Measurements from ENCODE around the gene PPRC1. TPM values are rescaled to one million over a fixed set of nuclear protein-coding genes. Genes with fewer than 3 reads are reported as not detected.

PPRC1 gene
- total RNA-seq, 1 donor from 2014 or later = 45.6 TPM

DNA sequence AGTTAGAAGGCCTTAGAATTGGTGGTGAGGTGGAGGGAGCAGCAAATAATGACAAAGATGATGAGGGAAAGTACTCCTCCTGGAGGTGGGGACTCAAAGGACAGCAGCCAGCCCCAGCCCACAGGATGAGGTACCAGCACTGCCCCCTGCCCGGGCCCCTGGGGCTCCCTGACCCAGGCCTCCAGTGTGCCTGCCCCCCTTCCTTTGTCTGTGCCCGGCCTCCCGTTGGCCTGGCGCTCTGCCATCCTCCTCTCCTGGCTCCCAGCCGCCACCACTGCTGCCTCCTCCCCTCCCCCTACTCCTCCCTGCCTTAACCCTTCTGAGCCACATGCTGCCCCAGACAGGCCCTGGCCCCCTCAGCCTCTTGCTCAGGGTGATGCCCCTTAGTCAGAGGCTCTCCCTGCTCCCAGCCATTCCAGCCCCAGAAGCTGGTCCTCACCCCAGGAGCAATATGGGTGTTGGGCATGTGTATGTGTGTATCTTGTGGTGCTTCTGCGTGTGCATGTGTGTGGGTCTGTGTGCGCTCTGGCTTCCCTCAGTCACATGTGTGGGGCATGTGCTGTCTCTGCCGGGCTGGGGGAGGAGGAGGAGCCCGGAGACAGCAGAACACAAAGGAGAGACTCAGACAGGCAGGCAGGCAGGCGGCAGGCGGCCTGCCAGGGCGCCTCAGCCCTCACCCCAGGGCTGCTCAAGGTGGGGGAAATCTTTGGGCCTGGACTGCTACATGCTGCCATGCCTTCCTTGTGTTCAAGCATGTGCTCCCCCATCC is 15.3 kb upstream of the PPRC1 start:
- ATAC-seq = peak; percentile 57
- DNase-seq (ENCODE audit: low spot score) = peak; percentile 93
- intact Hi-C loops (cut with DNase I) = no loop called here

- ATAC-seq (no peak), DNase-seq (ENCODE audit: low spot score) (no peak)
- intact Hi-C loops (cut with DNase I) = no loop called here
Measured at GRCh38 chr10:102118867-102119266, 14.0 kb upstream of the PPRC1 start.

DNA sequence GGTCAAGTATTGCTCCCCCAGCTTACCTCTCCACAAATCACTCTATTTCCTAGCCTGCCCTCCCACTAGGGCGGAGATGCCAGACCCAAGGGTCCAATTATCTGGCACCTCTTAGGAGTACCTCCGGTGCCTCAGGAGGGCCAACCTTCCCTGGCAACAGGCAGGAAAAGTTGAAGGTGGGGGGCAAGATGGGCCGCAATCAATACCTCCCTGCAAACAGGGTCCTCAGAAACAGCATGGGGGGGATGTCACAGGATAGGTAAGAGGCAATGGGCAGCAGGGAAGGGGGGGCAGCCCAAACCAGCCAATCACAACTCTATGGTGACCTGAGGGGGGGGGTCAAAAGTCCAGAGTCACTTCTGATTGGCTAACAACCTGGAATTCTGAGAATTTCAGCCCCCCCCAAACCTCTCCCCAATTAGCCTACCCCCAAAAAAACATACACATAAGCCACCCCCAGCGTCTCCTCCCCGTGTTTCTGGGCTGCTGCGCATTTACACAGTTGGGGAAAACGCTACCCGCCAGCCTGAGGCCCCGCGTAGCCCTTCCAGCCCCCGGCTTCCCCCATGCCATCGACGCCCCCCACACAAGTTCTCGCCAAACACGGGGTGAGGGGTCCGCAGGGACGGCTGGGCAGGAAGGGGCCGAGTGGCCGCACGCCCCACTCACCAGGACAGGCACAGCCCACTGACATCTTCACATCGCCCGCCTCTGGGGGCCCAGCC is 13.3 kb upstream of the PPRC1 start:
- ATAC-seq = peak; percentile 43
- intact Hi-C loops (cut with DNase I) = no loop called here
- DNase-seq (ENCODE audit: low spot score) = peak; percentile 80

DNA sequence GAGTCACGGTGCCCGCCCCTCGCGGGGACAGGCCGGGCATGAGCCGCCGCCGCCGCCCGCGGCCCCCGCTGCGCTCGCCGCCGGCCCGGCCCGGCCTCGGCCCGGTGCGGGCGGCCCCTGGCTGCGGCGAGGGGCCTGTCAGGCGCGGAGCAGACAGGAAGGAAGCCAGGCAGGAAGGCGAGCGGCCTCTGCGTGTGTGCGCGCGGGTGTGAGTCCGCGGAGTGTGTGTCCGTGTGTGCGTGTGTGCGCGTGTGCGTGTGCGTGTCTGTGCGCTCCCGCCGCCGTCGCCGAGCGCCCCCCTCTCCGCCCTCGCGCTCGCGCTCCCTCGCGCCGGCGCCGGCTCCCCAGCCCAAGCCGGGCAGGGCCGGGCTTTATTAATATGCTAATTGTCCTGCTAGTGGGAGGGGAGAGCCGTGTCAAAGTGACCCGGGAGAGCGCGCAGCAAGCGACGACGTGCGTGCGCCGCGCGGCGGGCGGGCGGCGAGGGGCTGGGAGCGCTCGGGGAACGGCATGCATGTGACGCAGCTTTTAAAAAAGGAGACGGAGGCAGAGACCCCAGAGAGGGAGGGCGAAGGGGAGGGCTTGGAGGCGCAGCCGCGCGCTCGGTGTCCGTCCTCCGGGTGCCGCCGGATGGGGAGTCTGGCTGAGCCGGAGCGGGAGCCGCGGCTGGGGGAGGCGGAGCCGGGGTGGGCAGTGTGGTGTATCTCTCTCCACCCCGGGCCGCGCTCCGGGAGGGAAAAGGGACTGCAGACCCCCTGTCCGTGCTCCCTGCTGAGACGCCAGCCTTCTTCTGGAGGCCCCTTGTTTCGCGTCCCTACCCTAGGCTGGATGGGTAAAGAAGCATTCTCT is 12.5 kb upstream of the PPRC1 start, which contains the start of gene LDB1:
Gene LDB1 (minus strand): TSS at position 227 of the 849 bp plus-strand sequence. CDS start 258 bp downstream, outside the sequence.
- intact Hi-C loops (cut with DNase I) = no loop called here
- peak; percentile 57 for ATAC-seq
- peak; percentile 88 for DNase-seq (ENCODE audit: low spot score)

- intact Hi-C loops (cut with DNase I) = no loop called here
- ATAC-seq (peak; percentile 42), DNase-seq (ENCODE audit: low spot score) (peak; percentile 78)
Measured at GRCh38 chr10:102120991-102121738, 11.7 kb upstream of the PPRC1 start.

- ATAC-seq (peak; percentile 0), DNase-seq (ENCODE audit: low spot score) (no peak)
- intact Hi-C loops (cut with DNase I) = no loop called here
Measured at GRCh38 chr10:102121739-102122372, 11.0 kb upstream of the PPRC1 start.

DNA sequence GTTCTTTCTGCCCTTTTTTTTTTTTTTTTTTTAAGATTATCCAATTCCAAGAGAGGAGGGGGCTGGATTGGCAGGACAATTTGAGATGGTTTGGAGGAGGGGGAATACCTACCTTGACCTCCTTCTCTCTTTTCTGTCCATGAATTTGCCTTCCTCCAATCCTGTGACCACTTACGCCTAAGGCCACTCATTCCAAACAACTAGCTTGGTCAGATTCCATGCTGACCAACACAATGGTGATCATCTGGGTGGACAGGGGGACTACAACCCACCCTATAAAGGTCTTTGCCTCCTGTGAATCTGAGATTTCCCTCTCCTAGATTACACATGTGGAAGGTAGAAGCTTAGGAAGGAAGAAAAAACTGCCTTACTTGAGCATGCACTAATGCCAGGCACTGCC is 10.4 kb upstream of the PPRC1 start:
- ATAC-seq = no peak
- no peak for DNase-seq (ENCODE audit: low spot score)
- intact Hi-C loops (cut with DNase I) = no loop called here

DNA sequence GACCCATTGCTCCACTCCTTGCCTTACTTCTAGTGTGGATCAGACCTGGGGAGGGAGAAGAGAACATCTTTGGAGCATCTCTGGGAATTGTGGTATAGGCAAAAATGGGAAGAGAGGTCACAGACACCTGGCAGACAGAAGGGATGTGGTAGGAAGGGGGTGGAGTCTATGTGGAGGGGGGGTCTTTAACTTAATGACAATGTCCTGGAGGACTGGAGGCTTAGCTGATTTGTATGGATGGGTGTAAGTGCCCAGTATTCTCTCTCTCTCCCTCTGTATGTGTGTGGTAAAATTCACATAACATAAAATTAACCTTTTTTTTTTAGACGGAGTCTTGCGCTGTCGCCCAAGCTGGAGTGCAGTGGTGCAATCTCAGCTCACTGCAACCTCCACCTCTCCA is 9.6 kb upstream of the PPRC1 start:
- ATAC-seq (no peak), DNase-seq (ENCODE audit: low spot score) (no peak)
- intact Hi-C loops (cut with DNase I) = no loop called here

- DNase-seq (ENCODE audit: low spot score) (no peak), ATAC-seq (no peak)
- intact Hi-C loops (cut with DNase I) = no loop called here
Measured at GRCh38 chr10:102131286-102132170, 1.3 kb upstream of the PPRC1 start.

DNA sequence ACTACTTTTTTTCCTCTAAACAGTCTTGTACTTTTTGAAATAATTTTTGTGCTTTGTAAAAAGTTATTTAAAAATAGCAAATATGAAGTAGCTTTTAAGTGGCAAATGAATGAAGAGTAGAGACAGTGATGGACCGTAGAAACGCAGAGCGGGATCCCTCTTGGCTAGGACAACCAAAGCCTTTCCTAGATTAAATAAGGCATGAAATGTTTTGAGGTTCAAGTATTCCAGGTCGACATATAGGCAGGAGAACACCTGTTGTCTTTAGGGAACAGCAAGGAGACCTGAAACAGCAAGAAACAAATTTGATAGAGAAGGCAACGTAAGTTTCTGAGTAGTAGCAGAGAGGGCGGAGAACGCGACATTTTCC is 662 bp upstream of the PPRC1 start:
- intact Hi-C loops (cut with DNase I) = no loop called here
- DNase-seq (ENCODE audit: low spot score) (no peak), ATAC-seq (no peak)

GRCh38 chr10:102133373-102134195 is 744 bp downstream of the PPRC1 start:
- DNase-seq (ENCODE audit: low spot score) (peak; percentile 87), ATAC-seq (peak; percentile 71)
- intact Hi-C loops (cut with DNase I) = no loop called here

GRCh38 chr10:102134416-102134815 is 1.6 kb downstream of the PPRC1 start:
- intact Hi-C loops (cut with DNase I) = no loop called here
- no peak for ATAC-seq
- no peak for DNase-seq (ENCODE audit: low spot score)

- DNase-seq (ENCODE audit: low spot score) (no peak), ATAC-seq (no peak)
- intact Hi-C loops (cut with DNase I) = no loop called here
Measured at GRCh38 chr10:102135956-102136526, 3.2 kb downstream of the PPRC1 start.

GRCh38 chr10:102139281-102140110 is 6.7 kb downstream of the PPRC1 start:
- ATAC-seq (no peak), DNase-seq (ENCODE audit: low spot score) (no peak)
- intact Hi-C loops (cut with DNase I) = no loop called here

- ATAC-seq (no peak), DNase-seq (ENCODE audit: low spot score) (no peak)
Measured at GRCh38 chr10:102140218-102140617, 7.4 kb downstream of the PPRC1 start.

More at GRCh38 chr10:102140218-102140617, 7.4 kb downstream of the PPRC1 start:
- intact Hi-C loops (cut with DNase I) = no loop called here
